HCT116 (cell line): ENCODE data around the gene FHL3.

Experiments used
- CTCF ChIP-seq, 3 experiments: fragments of 200-600 bp in 1 of 3; sonication (generic) in 1 of 3; IDR thresholded peaks in 2 of 3; conservative IDR thresholded peaks in 1 of 3; 2 replicates each; pipeline ENCODE4 v1.5.1; 2012 to 2017; ENCODE audit warnings: low read depth in 2 of 3, low read length in 2 of 3, antibody characterized with exemption in 1 of 3, borderline replicate concordance in 1 of 3, control low read depth in 1 of 3, mild to moderate bottlenecking in 1 of 3, mixed read lengths in 1 of 3, mixed run types in 1 of 3, moderate library complexity in 1 of 3; ENCODE audit not compliant: insufficient read depth in 1 of 3
- ZBTB33 ChIP-seq: IDR thresholded peaks from 2 replicates; pipeline ENCODE4 v1.6.1; 2011; ENCODE audit warnings: mild to moderate bottlenecking, low read length, moderate library complexity; ENCODE audit not compliant: insufficient replicate concordance; ENCODE audit errors: extremely low read depth

GRCh38 chr1:37951041-37951782, 54.1 kb downstream of the FHL3 start:
- no peak for TF ChIP-seq ZBTB33
- TF ChIP-seq CTCF (IDR thresholded peaks at IDR 0.05 in 2 of 3, conservative IDR thresholded peaks at IDR 0.05 in 1 of 3; ENCODE audit: borderline replicate concordance in 1 of 3, insufficient read depth in 1 of 3, low read depth in 2 of 3, low read length in 2 of 3), result no peak
